HG02970 (cell line): ENCODE data around the gene GPR137B.

Experiments
- ATAC-seq: cut with Tn5 transposase; IDR thresholded peaks from one replicate; pipeline ENCODE4 v1.9.1; 2021; ENCODE audit warnings: mild to moderate bottlenecking, moderate library complexity, moderate number of reproducible peaks; ENCODE audit not compliant: unreplicated experiment, low FRiP score

Gene GPR137B

GRCh38 chr1:236113324-236114032, 28.9 kb upstream of the GPR137B start:
- no peak for ATAC-seq

- no peak for ATAC-seq
Measured at GRCh38 chr1:236114076-236114747, 28.1 kb upstream of the GPR137B start.

DNA sequence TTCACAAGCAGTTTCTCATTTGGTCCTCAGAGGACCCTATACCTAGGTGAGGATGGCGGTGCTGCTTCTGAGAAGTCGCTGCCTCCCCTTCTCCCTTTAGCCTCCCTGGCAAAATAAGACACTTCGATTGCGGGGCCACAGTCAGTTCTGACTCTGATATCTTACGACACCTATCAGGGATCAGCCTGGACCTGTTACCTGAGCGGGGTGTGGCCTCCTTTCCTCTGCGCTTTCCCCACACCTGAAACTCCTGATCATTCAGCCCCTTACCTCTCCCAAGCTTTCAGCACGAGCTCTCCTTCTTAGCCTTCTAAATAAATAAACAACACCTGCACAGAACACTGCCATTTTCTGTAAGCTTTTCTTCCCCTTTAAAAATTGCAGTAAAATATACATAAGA, 24.6 kb upstream of the GPR137B start:
- ATAC-seq = no peak

GRCh38 chr1:236119943-236120484, 22.3 kb upstream of the GPR137B start:
- ATAC-seq = no peak

DNA sequence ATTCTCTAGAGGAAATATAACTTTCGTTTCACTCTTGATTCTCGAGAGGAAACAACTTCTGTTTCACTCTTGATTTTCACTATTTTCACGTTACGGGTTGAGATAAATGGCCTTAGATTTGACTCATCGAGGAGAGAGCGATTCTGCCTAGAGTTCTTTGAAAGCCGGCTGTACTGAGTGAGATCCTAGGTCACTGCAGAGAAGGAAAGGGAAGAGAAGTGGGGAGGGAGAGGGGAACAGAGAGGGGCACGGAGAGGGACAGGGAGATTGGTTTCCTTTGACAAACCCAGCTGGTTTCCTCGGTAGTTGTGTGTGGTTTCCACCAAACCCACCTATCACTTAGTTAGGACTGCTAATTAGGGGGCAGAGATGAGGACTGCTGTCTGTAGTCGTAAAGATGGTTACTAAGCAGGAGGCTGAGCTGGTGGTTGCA, 21.6 kb upstream of the GPR137B start:
- no peak for ATAC-seq

- ATAC-seq = no peak
Measured at GRCh38 chr1:236122176-236122575, 20.2 kb upstream of the GPR137B start.

DNA sequence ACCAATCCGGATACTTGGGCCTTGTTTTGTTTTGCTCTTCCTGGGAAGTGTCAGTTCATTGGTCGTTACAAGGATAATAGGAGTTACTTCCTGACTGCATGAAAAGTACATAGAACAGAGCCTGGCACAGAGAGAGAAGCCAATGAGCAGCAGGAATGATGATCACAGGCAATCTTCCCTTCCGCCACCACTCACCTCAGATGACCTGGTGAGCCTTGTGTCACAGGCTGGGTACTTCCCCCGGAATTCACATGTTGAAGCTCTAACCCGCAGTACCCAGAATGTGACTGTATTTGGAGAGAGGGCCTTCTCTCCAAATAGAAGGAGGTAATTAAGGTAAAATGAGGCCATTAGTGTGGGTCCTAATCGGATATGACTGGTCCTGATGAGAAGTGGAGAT, 18.8 kb upstream of the GPR137B start:
- no peak for ATAC-seq

- ATAC-seq = no peak
Measured at GRCh38 chr1:236124965-236125364, 17.4 kb upstream of the GPR137B start.

GRCh38 chr1:236127045-236127444, 15.3 kb upstream of the GPR137B start:
- ATAC-seq = no peak

DNA sequence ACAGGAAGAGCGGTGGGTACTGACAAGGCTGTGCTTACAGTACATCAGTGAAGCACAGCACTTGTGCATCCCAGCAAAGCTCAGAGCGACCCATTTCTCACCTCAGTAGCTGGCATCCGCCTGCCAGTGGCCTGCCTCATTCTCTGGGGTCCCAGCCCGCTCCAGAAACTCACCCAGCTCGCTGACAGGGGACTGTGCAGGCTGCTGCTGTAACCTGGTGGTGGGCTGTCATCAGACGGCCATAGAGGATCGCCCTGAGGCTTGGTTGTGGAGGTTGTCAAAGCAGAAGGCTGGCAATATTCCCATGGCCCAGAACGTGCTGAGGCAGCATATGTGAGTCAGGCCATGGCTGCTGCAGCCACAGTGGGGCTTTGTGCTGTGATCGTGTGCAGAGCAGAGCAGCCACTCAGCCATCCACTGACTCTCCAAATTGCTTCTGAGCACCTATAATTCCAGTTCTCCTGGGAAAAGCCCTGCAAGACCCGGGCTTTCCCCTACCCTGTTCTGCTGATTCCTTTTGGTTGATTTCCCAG, 13.6 kb upstream of the GPR137B start:
- ATAC-seq = no peak

DNA sequence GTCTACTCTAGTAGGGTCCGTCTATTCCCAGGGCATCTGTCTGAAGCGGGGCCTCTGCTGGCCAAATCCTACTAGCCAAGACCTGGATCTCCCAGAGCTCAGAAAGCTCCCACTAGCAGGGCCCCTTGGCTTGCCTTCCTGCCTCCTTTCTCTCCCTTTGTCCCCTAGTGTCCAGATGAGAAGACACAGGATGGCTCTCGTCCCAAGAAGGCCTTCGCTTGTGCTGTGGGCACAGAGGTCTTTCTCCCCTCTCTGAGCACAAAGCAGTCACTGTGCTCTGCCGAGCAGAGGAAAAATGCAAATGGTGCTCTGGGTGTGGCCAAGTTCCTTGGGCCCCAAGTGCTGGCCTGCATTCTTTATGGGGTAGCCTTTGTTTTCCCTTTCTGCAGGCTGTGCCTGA, 13.0 kb upstream of the GPR137B start:
- ATAC-seq = no peak

DNA sequence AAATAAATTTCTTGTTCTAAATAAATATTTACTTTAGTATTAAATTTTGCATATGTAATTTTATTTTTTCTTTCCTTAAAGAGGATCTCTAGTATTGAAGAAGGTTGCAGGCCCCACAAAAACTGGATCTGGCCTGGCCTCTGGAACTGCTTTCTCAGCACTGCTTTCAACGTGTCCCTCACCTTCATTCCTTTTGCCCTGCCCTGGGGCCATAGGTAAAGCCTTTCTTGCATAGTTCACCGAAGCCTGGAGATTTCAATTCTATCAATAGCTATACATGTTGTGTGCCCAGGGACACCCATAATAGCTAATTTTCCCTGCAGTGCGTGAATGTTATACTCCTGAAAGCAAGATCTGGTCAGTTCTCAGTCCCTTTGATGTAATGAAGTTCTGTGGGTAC, 12.0 kb upstream of the GPR137B start:
- no peak for ATAC-seq

GRCh38 chr1:236131916-236132315, 10.4 kb upstream of the GPR137B start:
- ATAC-seq = no peak

- ATAC-seq = no peak
Measured at GRCh38 chr1:236132420-236133046, 9.8 kb upstream of the GPR137B start.

DNA sequence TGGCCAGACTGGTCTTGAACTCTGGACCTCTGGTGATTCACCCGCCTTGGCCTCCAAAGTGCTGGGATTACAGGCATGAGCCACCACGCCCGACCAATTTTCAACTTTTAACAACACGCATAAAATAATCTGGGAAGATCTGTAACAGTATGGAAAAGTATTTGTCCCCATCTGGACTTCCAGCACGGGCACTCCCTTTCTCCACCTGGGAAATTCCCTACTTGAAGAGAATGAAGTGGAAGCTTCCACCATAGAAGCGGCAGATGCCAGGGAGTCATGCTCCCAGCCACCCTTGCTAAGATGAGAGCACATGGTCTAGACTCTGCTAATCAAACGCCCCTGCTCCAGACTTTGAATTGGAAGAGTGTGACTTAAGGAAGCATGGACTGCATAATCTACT, 9.0 kb upstream of the GPR137B start:
- ATAC-seq = no peak

- no peak for ATAC-seq
Measured at GRCh38 chr1:236133802-236134201, 8.5 kb upstream of the GPR137B start.

DNA sequence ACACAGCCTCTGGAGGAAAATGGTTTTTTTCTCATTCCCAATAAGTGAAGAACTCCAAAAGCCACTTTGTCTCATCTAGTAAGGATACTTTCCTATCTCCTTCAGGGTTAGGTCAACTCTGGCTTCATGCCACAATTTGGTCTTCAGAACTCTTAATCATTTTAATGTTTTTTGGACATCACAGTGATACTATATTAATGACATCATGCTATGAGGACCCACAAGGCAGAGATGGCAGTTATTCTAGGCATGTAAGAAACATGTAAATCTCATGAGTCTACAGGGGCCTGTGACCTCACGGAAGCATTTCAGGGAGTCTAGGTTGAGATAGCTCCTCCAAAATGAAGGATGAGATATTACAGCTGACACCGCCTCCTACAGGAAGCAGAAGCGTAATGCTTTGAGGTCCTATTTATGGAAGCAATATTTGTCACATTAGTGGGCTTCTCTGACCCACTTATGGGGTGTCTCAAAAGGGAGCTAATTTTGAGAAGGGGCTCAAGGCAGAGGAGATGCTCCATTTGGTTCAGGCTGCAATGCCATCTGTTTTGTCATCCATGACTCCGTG, 5.0 kb upstream of the GPR137B start:
- ATAC-seq = no peak

DNA sequence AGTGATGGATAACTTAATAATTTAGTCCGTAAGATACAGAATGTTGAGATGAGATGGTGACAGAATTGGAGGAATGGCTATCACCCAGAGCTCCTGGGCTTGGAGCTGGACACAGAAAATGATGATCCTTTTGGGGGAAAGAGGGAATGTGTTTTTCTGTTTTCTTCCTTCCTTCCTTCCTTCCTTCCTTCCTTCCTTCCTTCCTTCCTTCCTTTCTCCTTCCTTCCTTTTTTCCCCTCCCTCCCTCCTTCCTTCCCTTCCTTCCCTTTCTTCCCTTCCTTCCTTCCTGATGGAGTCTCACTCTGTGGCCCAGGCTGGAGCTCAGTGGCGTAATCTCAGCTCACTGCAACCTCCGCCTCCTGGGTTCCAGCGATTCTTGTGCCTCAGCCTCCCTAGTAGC, 2.8 kb upstream of the GPR137B start:
- ATAC-seq = no peak

DNA sequence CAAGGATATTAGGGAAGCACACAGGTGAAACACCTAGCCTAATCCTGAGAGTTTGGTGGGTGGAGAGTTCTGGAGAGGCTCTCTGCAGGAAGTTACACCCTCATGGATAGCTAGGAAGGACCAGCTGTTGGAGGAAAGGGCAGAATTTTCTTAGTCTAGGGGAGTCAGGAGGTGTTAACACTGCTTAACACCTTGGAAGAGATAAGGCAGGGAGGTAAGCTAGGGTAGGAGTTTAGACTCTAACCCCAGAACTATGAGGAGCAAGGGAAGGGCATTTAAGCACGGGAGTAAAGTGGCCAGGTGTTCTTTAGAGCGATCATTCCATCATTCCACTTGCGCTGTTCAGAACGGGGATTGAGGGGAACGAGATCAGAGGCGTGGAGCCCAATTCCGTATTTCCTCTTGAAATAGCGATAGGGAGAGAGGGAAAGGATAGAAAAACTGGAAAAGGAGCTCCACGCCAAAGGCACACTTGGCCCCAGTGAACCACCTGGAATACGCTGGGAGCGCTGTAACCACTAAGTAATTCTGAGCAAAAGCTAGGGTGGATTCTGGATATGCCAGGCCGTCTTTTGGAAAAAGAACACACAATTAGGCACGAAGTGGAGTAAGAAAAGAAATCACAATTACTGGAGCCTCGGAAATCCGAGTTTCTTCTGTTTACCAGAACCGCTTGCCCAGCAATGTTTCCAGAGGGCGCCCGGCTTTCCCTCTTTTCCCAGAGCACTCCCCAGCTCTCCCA, 1.5 kb upstream of the GPR137B start:
- no peak for ATAC-seq
